Measurements from ENCODE around the gene SGCD.

GRCh38 chr5:156339139-156339841 lies 12.3 kb downstream of the SGCD start:
- TF ChIP-seq EP300 (IDR thresholded peaks at IDR 0.05; ENCODE audit: low read depth) (no peak), CTCF (IDR thresholded peaks at IDR 0.05) (no peak)

Data from transverse colon (tissue), 3 donors.